Prostate gland (tissue), 2 donors: ENCODE results near the gene MAP3K9.

Experiments used
- CTCF ChIP-seq, 4 experiments: fragments of 200-600 bp in 2 of 4; fragments of 450-650 bp in 2 of 4; sonication (generic) in 2 of 4; IDR thresholded peaks; 1 replicate in 3 of 4; 2 replicates in 1 of 4; pipeline ENCODE4 v1.5.1; 2016 to 2019; ENCODE audit warnings: antibody characterized with exemption in 4 of 4, mild to moderate bottlenecking in 2 of 4, moderate library complexity in 2 of 4
- POLR2A ChIP-seq: fragments of 450-650 bp; IDR thresholded peaks from one replicate; pipeline ENCODE4 v1.6.1; 2016; ENCODE audit warnings: antibody characterized with exemption, mild to moderate bottlenecking

- TF ChIP-seq CTCF (IDR thresholded peaks at IDR 0.05) (no peak), POLR2A (no peak)
Measured at GRCh38 chr14:70724944-70725343, 84.4 kb downstream of the MAP3K9 start.
